WTC11 (cell line): ENCODE results near the gene PODN. TPM values are rescaled to one million over a fixed set of nuclear protein-coding genes. Genes with fewer than 3 reads are reported as not detected.

Experiments used
- ATAC-seq: fragments of 200-7000 bp; cut with Tn5 transposase; 2 replicates; pipeline ENCODE4 v1.10.0; 2021; ENCODE audit warnings: mild to moderate bottlenecking, moderate library complexity
- CTCF ChIA-PET: fragments of 300-600 bp; sonication (Branson Sonifier 250); formaldehyde crosslinking; loops from one replicate; lab custom pipeline; 2021; ENCODE audit warnings: antibody characterized with exemption; lab: Charles Lee
- POLR2A ChIA-PET: fragments of 350-600 bp; sonication (Branson Sonifier 250); formaldehyde crosslinking; loops from one replicate; lab custom pipeline; 2021; ENCODE audit warnings: antibody characterized with exemption; lab: Charles Lee
- DNase-seq: peaks from one replicate; pipeline ENCODE4 v3.0.0; 2021; ENCODE audit warnings: low spot score
- H3K27ac Mint-ChIP-seq: 2 replicates; pipeline ENCODE4 v1.8.0; 2021; ENCODE audit warnings: mixed read lengths
- H3K27me3 Mint-ChIP-seq: 2 replicates; pipeline ENCODE4 v1.8.0; 2021; ENCODE audit warnings: low read depth, mild to moderate bottlenecking, moderate library complexity, mixed read lengths
- H3K36me3 Mint-ChIP-seq: 2 replicates; pipeline ENCODE4 v1.8.0; 2021; ENCODE audit warnings: mixed read lengths
- H3K4me1 Mint-ChIP-seq: 2 replicates; pipeline ENCODE4 v1.8.0; 2022; ENCODE audit warnings: mixed read lengths
- H3K4me3 Mint-ChIP-seq: 2 replicates; pipeline ENCODE4 v1.8.0; 2021; ENCODE audit warnings: mild to moderate bottlenecking, moderate library complexity, mixed read lengths
- H3K9me3 Mint-ChIP-seq: 2 replicates; pipeline ENCODE4 v1.8.0; 2021; ENCODE audit warnings: mixed read lengths
- ATF1 ChIP-seq: sonication (generic); formaldehyde crosslinking; IDR thresholded peaks from 2 replicates; pipeline ENCODE4 v1.8.1; 2023; ENCODE audit warnings: mild to moderate bottlenecking, moderate library complexity, missing genetic modification reagents
- CREB1 ChIP-seq: sonication (generic); formaldehyde crosslinking; IDR thresholded peaks from 2 replicates; pipeline ENCODE4 v1.8.0; 2023; ENCODE audit warnings: mild to moderate bottlenecking, missing genetic modification reagents
- E2F1 ChIP-seq: sonication (generic); formaldehyde crosslinking; IDR thresholded peaks from 2 replicates; pipeline ENCODE4 v1.8.0; 2022; ENCODE audit warnings: mild to moderate bottlenecking, missing genetic modification reagents
- ELF4 ChIP-seq: sonication (generic); formaldehyde crosslinking; IDR thresholded peaks from 2 replicates; pipeline ENCODE4 v1.8.1; 2022; ENCODE audit warnings: low read depth, mild to moderate bottlenecking, moderate library complexity, missing genetic modification reagents
- ETV6 ChIP-seq: sonication (generic); formaldehyde crosslinking; IDR thresholded peaks from 2 replicates; pipeline ENCODE4 v1.8.1; 2022; ENCODE audit warnings: mild to moderate bottlenecking, missing genetic modification reagents
- GTF2I ChIP-seq: fragments of 250-450 bp; sonication (Bioruptor Pico); conservative IDR thresholded peaks from 2 replicates; pipeline ENCODE4 v1.4.0; 2021; ENCODE audit warnings: mild to moderate bottlenecking
- MXD4 ChIP-seq: fragments of 250-450 bp; sonication (Bioruptor Pico); IDR thresholded peaks from 2 replicates; pipeline ENCODE4 v1.8.0; 2021; ENCODE audit warnings: mild to moderate bottlenecking, moderate library complexity, borderline replicate concordance
- NFATC4 ChIP-seq: fragments of 250-450 bp; sonication (Bioruptor Pico); IDR thresholded peaks from 2 replicates; pipeline ENCODE4 v1.9.0; 2021; ENCODE audit warnings: mild to moderate bottlenecking
- NR1H2 ChIP-seq: sonication (generic); formaldehyde crosslinking; IDR thresholded peaks from 2 replicates; pipeline ENCODE4 v1.9.0; 2021; ENCODE audit warnings: mild to moderate bottlenecking, moderate library complexity, missing genetic modification reagents
- NR2C2 ChIP-seq: sonication (generic); formaldehyde crosslinking; IDR thresholded peaks from 2 replicates; pipeline ENCODE4 v1.8.0; 2022; ENCODE audit warnings: mild to moderate bottlenecking, missing genetic modification reagents
- PRDM15 ChIP-seq: sonication (generic); formaldehyde crosslinking; IDR thresholded peaks from 2 replicates; pipeline ENCODE4 v1.8.0; 2022; ENCODE audit warnings: missing genetic modification reagents
- RORB ChIP-seq: fragments of 250-450 bp; sonication (Bioruptor Pico); IDR thresholded peaks from 2 replicates; pipeline ENCODE4 v1.9.0; 2021; ENCODE audit warnings: mild to moderate bottlenecking
- SOX15 ChIP-seq: fragments of 250-450 bp; sonication (Bioruptor Pico); IDR thresholded peaks from 2 replicates; pipeline ENCODE4 v1.9.0; 2021; ENCODE audit warnings: mild to moderate bottlenecking
- SP1 ChIP-seq: sonication (generic); formaldehyde crosslinking; conservative IDR thresholded peaks from 2 replicates; pipeline ENCODE4 v1.8.1; 2022; ENCODE audit warnings: missing genetic modification reagents
- TCF7 ChIP-seq: sonication (generic); formaldehyde crosslinking; IDR thresholded peaks from 2 replicates; pipeline ENCODE4 v1.8.0; 2022; ENCODE audit warnings: mild to moderate bottlenecking, low read depth, missing genetic modification reagents, moderate library complexity
- ZNF232 ChIP-seq: sonication (generic); formaldehyde crosslinking; IDR thresholded peaks from 2 replicates; pipeline ENCODE4 v1.8.0; 2022; ENCODE audit warnings: mild to moderate bottlenecking, missing genetic modification reagents
- ZNF317 ChIP-seq: sonication (generic); formaldehyde crosslinking; IDR thresholded peaks from 2 replicates; pipeline ENCODE4 v1.8.1; 2023; ENCODE audit warnings: low read depth, mild to moderate bottlenecking, moderate library complexity, missing genetic modification reagents, borderline replicate concordance
- ZNF396 ChIP-seq: fragments of 250-450 bp; sonication (Bioruptor Pico); IDR thresholded peaks from 2 replicates; pipeline ENCODE4 v1.8.0; 2021; ENCODE audit warnings: mild to moderate bottlenecking, moderate library complexity, borderline replicate concordance
- total RNA-seq: library from RNA; stranded (reverse); gene quantifications from 3 replicates; pipeline ENCODE4 v1.2.3, GENCODE V29; 2021
- TF ChIP-seq, protein P1 (sequence below): sonication (generic); formaldehyde crosslinking; IDR thresholded peaks from 2 replicates; pipeline ENCODE4 v1.8.1; 2023; ENCODE audit warnings: mild to moderate bottlenecking, missing genetic modification reagents, moderate library complexity
- TF ChIP-seq, protein P2 (sequence below): sonication (generic); formaldehyde crosslinking; IDR thresholded peaks from 2 replicates; pipeline ENCODE4 v1.8.1; 2023; ENCODE audit warnings: mild to moderate bottlenecking, missing genetic modification reagents, moderate library complexity
- TF ChIP-seq, protein P3 (sequence below): sonication (generic); formaldehyde crosslinking; IDR thresholded peaks from 2 replicates; pipeline ENCODE4 v1.8.1; 2023; ENCODE audit warnings: mild to moderate bottlenecking, missing genetic modification reagents

Gene PODN
- total RNA-seq, 1 experiment from 2014 or later: 0.48 TPM

DNA sequence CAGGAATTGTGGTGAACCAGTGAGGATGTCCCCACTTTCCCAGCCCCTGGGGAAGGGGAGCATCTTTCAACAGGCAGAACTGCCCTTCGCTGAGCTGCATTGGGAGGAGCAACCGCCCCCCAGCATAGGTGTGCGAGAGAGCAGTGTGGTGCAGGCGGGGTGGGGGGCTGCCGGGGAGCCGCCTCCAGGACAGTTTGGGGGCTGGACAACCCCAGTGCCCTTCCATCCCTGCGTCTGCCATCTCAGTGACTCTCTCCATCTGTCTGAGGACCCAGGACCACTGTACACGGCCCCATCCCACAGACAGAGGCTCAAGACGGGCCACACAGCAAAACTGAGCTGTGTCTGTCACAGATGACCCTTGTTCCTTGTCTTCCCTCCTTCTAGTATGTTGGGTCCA is 14.2 kb downstream of the PODN start:
- DNase-seq: no peak
- Mint-ChIP-seq H3K4me3 (no peak overlapping the region), H3K36me3 (no peaks in the 10 kb centered on the region), H3K4me1 (no peaks in the 10 kb centered on the region), H3K27ac (no peak overlapping the region), H3K27me3 (no peaks in the 10 kb centered on the region), H3K9me3 (no peaks in the 10 kb centered on the region)
- ChIA-PET POLR2A (no interaction called here), CTCF (no interaction called here)
- TF ChIP-seq SOX15 (CRISPR knock-in tag): no peak
- TF ChIP-seq NR1H2 (CRISPR knock-in tag): no peak
- no peak for TF ChIP-seq ZNF232 (CRISPR knock-in tag)
- TF ChIP-seq MXD4 (CRISPR knock-in tag): no peak
- TF ChIP-seq ELF4 (CRISPR knock-in tag): no peak
- no peak for ATAC-seq

GRCh38 chr1:53076721-53077598 is 14.9 kb downstream of the PODN start:
- no peak overlapping the region for H3K4me3 Mint-ChIP-seq
- TF ChIP-seq GTF2I (CRISPR knock-in tag): no peak
- TF ChIP-seq ATF1 (CRISPR knock-in tag): no peak
- H3K27ac Mint-ChIP-seq: no peak overlapping the region
- H3K4me1 Mint-ChIP-seq: peaks cover 3% of the 10 kb centered on the region
- H3K27me3 Mint-ChIP-seq: no peaks in the 10 kb centered on the region
- no peaks in the 10 kb centered on the region for H3K36me3 Mint-ChIP-seq
- H3K9me3 Mint-ChIP-seq: no peaks in the 10 kb centered on the region
- ATAC-seq (no peak), DNase-seq (no peak)
- ChIA-PET POLR2A (no interaction called here), CTCF (no interaction called here)

DNA sequence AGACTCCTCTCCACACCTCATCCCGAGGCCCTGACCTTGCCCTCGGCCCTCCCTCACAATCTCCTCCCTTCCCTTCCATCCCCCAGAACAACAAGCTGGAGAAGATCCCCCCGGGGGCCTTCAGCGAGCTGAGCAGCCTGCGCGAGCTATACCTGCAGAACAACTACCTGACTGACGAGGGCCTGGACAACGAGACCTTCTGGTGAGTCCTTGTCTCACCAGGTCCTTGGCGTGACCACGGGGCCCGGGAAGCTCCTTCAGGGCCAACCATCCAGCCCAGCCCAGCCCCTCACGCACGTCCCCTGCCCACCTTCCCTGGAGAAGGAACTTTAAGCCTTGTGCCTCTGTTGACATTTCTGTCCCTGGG is 15.6 kb downstream of the PODN start:
- DNase-seq: no peak
- Mint-ChIP-seq H3K36me3 (no peaks in the 10 kb centered on the region), H3K9me3 (no peaks in the 10 kb centered on the region), H3K4me3 (no peak overlapping the region), H3K4me1 (peaks cover 9% of the 10 kb centered on the region), H3K27me3 (no peaks in the 10 kb centered on the region), H3K27ac (no peak overlapping the region)
- CTCF ChIA-PET: interaction anchor here (0.6 kb wide), 1 partner anchor 113 kb away, joined by 3 read pairs; no protein-coding TSS in a partner anchor
- ATAC-seq: no peak
- TF ChIP-seq NFATC4: no peak
- TF ChIP-seq E2F1 (CRISPR knock-in tag): no peak
- TF ChIP-seq, protein P1, sequence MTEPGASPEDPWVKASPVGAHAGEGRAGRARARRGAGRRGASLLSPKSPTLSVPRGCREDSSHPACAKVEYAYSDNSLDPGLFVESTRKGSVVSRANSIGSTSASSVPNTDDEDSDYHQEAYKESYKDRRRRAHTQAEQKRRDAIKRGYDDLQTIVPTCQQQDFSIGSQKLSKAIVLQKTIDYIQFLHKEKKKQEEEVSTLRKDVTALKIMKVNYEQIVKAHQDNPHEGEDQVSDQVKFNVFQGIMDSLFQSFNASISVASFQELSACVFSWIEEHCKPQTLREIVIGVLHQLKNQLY (CRISPR knock-in tag): no peak
- TF ChIP-seq ZNF232 (CRISPR knock-in tag): no peak
- no peak for TF ChIP-seq ZNF317
- POLR2A ChIA-PET: no interaction called here

DNA sequence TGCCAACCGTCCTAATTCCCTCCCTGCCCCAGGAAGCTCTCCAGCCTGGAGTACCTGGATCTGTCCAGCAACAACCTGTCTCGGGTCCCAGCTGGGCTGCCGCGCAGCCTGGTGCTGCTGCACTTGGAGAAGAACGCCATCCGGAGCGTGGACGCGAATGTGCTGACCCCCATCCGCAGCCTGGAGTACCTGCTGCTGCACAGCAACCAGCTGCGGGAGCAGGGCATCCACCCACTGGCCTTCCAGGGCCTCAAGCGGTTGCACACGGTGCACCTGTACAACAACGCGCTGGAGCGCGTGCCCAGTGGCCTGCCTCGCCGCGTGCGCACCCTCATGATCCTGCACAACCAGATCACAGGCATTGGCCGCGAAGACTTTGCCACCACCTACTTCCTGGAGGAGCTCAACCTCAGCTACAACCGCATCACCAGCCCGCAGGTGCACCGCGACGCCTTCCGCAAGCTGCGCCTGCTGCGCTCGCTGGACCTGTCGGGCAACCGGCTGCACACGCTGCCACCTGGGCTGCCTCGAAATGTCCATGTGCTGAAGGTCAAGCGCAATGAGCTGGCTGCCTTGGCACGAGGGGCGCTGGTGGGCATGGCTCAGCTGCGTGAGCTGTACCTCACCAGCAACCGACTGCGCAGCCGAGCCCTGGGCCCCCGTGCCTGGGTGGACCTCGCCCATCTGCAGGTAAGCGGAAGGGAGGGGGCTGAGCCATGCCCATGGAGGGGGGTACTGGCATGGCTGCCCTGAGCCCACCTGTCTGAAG is 16.5 kb downstream of the PODN start:
- POLR2A ChIA-PET: no interaction called here
- Mint-ChIP-seq H3K36me3 (no peaks in the 10 kb centered on the region), H3K27me3 (no peaks in the 10 kb centered on the region), H3K4me1 (peaks cover 13% of the 10 kb centered on the region), H3K4me3 (no peak overlapping the region), H3K9me3 (no peaks in the 10 kb centered on the region), H3K27ac (no peak overlapping the region)
- CTCF ChIA-PET: interaction anchor here (1.0 to 1.2 kb wide), 2 partner anchors 9 to 12 kb away, joined by 3 to 4 read pairs; no protein-coding TSS in a partner anchor
- ATAC-seq: no peak
- DNase-seq: no peak
- TF ChIP-seq ZNF396 (CRISPR knock-in tag) (no peak), SP1 (CRISPR knock-in tag) (no peak), GTF2I (CRISPR knock-in tag) (no peak), CREB1 (CRISPR knock-in tag) (no peak), TCF7 (CRISPR knock-in tag) (no peak), PRDM15 (CRISPR knock-in tag) (no peak), ETV6 (no peak), NR2C2 (no peak), RORB (CRISPR knock-in tag) (no peak)
- TF ChIP-seq, protein P2, sequence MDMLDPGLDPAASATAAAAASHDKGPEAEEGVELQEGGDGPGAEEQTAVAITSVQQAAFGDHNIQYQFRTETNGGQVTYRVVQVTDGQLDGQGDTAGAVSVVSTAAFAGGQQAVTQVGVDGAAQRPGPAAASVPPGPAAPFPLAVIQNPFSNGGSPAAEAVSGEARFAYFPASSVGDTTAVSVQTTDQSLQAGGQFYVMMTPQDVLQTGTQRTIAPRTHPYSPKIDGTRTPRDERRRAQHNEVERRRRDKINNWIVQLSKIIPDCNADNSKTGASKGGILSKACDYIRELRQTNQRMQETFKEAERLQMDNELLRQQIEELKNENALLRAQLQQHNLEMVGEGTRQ: no peak
- TF ChIP-seq, protein P3, sequence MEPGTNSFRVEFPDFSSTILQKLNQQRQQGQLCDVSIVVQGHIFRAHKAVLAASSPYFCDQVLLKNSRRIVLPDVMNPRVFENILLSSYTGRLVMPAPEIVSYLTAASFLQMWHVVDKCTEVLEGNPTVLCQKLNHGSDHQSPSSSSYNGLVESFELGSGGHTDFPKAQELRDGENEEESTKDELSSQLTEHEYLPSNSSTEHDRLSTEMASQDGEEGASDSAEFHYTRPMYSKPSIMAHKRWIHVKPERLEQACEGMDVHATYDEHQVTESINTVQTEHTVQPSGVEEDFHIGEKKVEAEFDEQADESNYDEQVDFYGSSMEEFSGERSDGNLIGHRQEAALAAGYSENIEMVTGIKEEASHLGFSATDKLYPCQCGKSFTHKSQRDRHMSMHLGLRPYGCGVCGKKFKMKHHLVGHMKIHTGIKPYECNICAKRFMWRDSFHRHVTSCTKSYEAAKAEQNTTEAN (CRISPR knock-in tag): no peak
